Trophoblast cell (in vitro differentiated cells and primary cell): ENCODE measurements around the gene AFAP1L2.

Experiments
- DNase-seq, 2 donors: peaks; one replicate each; pipeline ENCODE4 v3.0.0-alpha.2; 2016
- H2AFZ ChIP-seq: 2 replicates; pipeline ENCODE4 v1.6.1; 2013; ENCODE audit warnings: low read length, moderate library complexity, mild to moderate bottlenecking; ENCODE audit not compliant: insufficient read depth, poor library complexity
- H2AK5ac ChIP-seq: 2 replicates; pipeline ENCODE4 v1.6.1; 2013; ENCODE audit warnings: mild to moderate bottlenecking, low read length
- H2BK120ac ChIP-seq: 2 replicates; pipeline ENCODE4 v1.6.1; 2013; ENCODE audit warnings: low read length, mild to moderate bottlenecking, moderate library complexity; ENCODE audit not compliant: insufficient read depth, poor library complexity
- H2BK12ac ChIP-seq: 2 replicates; pipeline ENCODE4 v1.6.1; 2013; ENCODE audit warnings: mild to moderate bottlenecking, low read length, moderate library complexity
- H2BK5ac ChIP-seq: 2 replicates; pipeline ENCODE4 v1.6.1; 2013; ENCODE audit warnings: low read length, low read depth, moderate library complexity, mild to moderate bottlenecking; ENCODE audit not compliant: poor library complexity
- H3K14ac ChIP-seq: 2 replicates; pipeline ENCODE4 v1.6.1; 2013; ENCODE audit warnings: mild to moderate bottlenecking, low read length
- H3K18ac ChIP-seq: 2 replicates; pipeline ENCODE4 v1.6.1; 2013; ENCODE audit warnings: mild to moderate bottlenecking, low read length
- H3K23ac ChIP-seq: 2 replicates; pipeline ENCODE4 v1.6.1; 2013; ENCODE audit warnings: low read length
- H3K27ac ChIP-seq: 2 replicates; pipeline ENCODE4 v1.5.1; 2013; ENCODE audit warnings: low read depth, mild to moderate bottlenecking, inconsistent platforms, low read length, moderate library complexity
- H3K27me3 ChIP-seq: 2 replicates; pipeline ENCODE4 v1.6.1; 2013; ENCODE audit warnings: inconsistent platforms, mild to moderate bottlenecking, low read length, moderate library complexity; ENCODE audit not compliant: insufficient read depth
- H3K36me3 ChIP-seq, 2 experiments: 1 replicate in 1 of 2; 2 replicates in 1 of 2; pipeline ENCODE4 v1.6.1; 2013; ENCODE audit warnings: low read length in 2 of 2, mild to moderate bottlenecking in 2 of 2, moderate library complexity in 1 of 2; ENCODE audit not compliant: insufficient read depth in 2 of 2, control insufficient read depth in 1 of 2
- H3K4ac ChIP-seq: 2 replicates; pipeline ENCODE4 v1.6.1; 2013; ENCODE audit warnings: low read depth, mild to moderate bottlenecking, low read length, moderate library complexity
- H3K4me1 ChIP-seq, 2 experiments: 1 replicate in 1 of 2; 2 replicates in 1 of 2; pipeline ENCODE4 v1.6.1; 2013; ENCODE audit warnings: low read length in 2 of 2, mild to moderate bottlenecking in 2 of 2, moderate library complexity in 1 of 2; ENCODE audit not compliant: insufficient read depth in 2 of 2, control insufficient read depth in 1 of 2
- H3K4me2 ChIP-seq: 2 replicates; pipeline ENCODE4 v1.6.1; 2013; ENCODE audit warnings: inconsistent platforms, mild to moderate bottlenecking, low read length, moderate library complexity
- H3K4me3 ChIP-seq: 2 replicates; pipeline ENCODE4 v1.5.1; 2013; ENCODE audit warnings: mild to moderate bottlenecking, low read depth, low read length, inconsistent platforms
- H3K79me1 ChIP-seq: one replicate; pipeline ENCODE4 v1.6.1; 2013; ENCODE audit warnings: low read length
- H3K79me2 ChIP-seq: 2 replicates; pipeline ENCODE4 v1.6.1; 2013; ENCODE audit warnings: low read length, mild to moderate bottlenecking; ENCODE audit not compliant: control insufficient read depth, insufficient read depth, poor library complexity
- H3K9ac ChIP-seq: 2 replicates; pipeline ENCODE4 v1.6.1; 2013; ENCODE audit warnings: mild to moderate bottlenecking, low read length
- H3K9me3 ChIP-seq: 2 replicates; pipeline ENCODE4 v1.6.1; 2013; ENCODE audit warnings: low read depth, mild to moderate bottlenecking, control low read depth, inconsistent platforms, low read length; ENCODE audit not compliant: insufficient read depth
- H4K12ac ChIP-seq: 2 replicates; pipeline ENCODE4 v1.6.1; 2013; ENCODE audit warnings: low read depth, mild to moderate bottlenecking, low read length, moderate library complexity
- H4K8ac ChIP-seq: 2 replicates; pipeline ENCODE4 v1.6.1; 2013; ENCODE audit warnings: low read depth, mild to moderate bottlenecking, low read length, moderate library complexity
- H4K91ac ChIP-seq: one replicate; pipeline ENCODE4 v1.6.1; 2013; ENCODE audit warnings: low read depth, mild to moderate bottlenecking, low read length, moderate library complexity
- WGBS: extraction: QIAGEN DNeasy Blood & Tissue Kit; methylation state at CpG from one replicate; pipeline ENCODE4 v1.1.7; 2013; ENCODE audit warnings: missing lambda C conversion rate; ENCODE audit not compliant: insufficient read length, insufficient coverage; ENCODE audit errors: extremely low coverage; 5-methylcytosine and 5-hydroxymethylcytosine counted together

The AFAP1L2 gene

DNA sequence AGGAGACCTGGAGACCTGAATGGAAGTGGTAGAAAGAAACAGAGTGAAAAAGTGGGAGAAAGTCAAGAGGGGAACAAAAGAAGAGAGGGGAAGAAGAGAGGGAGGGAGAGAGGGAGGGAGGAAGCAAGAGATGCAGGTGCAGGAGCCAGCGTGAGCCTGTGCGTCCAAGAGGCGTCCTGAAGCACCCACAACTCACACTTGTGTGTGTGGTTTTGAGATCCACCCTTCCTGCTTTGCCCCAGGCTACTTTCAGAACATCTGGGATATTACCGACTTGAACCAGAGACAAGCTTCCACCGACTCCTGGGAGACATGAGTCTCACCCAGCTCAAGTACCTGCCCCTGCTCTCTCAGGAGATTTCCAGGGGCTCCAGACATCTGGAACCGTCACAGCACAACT is 9.8 kb downstream of the AFAP1L2 start:
- no peak overlapping the region for H2BK120ac ChIP-seq
- no peak overlapping the region for H2BK12ac ChIP-seq
- DNase-seq, result no peak
- H3K36me3 ChIP-seq, result peaks cover 6 to 10% of the 10 kb centered on the region in 2 experiments
- peaks cover 35 to 48% of the 10 kb centered on the region in 2 experiments for H3K4me1 ChIP-seq
- H4K12ac ChIP-seq, result no peak overlapping the region
- no peaks in the 10 kb centered on the region for H3K9me3 ChIP-seq
- no peak overlapping the region for H3K23ac ChIP-seq
- H4K91ac ChIP-seq, result no peak overlapping the region
- H3K27me3 ChIP-seq, result no peaks in the 10 kb centered on the region
- H3K4me3 ChIP-seq, result no peak overlapping the region
- H3K27ac ChIP-seq, result no peak overlapping the region
- no peak overlapping the region for H2AK5ac ChIP-seq
- no peaks in the 10 kb centered on the region for H3K79me1 ChIP-seq
- WGBS, result no CpG with 5 or more reads among the region's 6 CpGs
- no peak overlapping the region for H2AFZ ChIP-seq
- H3K4ac ChIP-seq, result peak overlapping the region; percentile 36
- no peak overlapping the region for H3K4me2 ChIP-seq
- H3K18ac ChIP-seq, result no peak overlapping the region
- H3K79me2 ChIP-seq, result peaks cover 15% of the 10 kb centered on the region
- H2BK5ac ChIP-seq, result no peak overlapping the region
- H4K8ac ChIP-seq, result no peak overlapping the region
- H3K9ac ChIP-seq, result no peak overlapping the region
- H3K14ac ChIP-seq, result no peak overlapping the region

DNA sequence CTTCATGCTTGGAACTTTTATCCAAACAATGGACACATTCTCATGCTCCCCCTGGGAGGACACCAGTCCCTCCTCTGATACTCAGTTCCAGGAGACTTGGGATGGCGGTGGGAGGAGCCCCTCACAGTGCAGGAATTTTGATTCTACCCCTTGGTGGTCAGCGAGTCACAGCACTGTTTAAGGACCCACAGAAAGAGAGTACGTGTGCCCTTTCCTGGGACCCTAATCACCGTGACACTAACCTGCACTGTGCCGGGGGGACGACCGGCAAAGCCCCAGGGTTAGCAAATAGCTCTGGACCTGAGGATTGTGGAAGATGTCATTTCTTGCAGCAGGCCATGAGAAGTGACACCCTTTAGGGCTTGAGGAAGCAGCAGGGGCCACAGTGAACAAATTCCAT is 10.4 kb downstream of the AFAP1L2 start:
- no peak for DNase-seq
- Histone ChIP-seq H3K79me1 (no peaks in the 10 kb centered on the region), H3K4me1 (peaks cover 37 to 50% of the 10 kb centered on the region in 2 experiments), H3K27me3 (no peaks in the 10 kb centered on the region), H2AFZ (no peak overlapping the region), H4K8ac (no peak overlapping the region), H3K4me3 (no peak overlapping the region), H3K4ac (peak overlapping the region; percentile 3), H3K27ac (no peak overlapping the region), H3K23ac (no peak overlapping the region), H2AK5ac (no peak overlapping the region), H3K14ac (no peak overlapping the region), H3K79me2 (peaks cover 15% of the 10 kb centered on the region), H3K18ac (peak overlapping the region; percentile 3), H3K36me3 (peaks cover 6 to 10% of the 10 kb centered on the region in 2 experiments), H2BK12ac (no peak overlapping the region), H3K9ac (no peak overlapping the region), H4K91ac (no peak overlapping the region), H2BK5ac (no peak overlapping the region), H2BK120ac (no peak overlapping the region), H4K12ac (no peak overlapping the region), H3K9me3 (no peaks in the 10 kb centered on the region), H3K4me2 (no peak overlapping the region)
- WGBS, result no CpG with 5 or more reads among the region's 7 CpGs

DNA sequence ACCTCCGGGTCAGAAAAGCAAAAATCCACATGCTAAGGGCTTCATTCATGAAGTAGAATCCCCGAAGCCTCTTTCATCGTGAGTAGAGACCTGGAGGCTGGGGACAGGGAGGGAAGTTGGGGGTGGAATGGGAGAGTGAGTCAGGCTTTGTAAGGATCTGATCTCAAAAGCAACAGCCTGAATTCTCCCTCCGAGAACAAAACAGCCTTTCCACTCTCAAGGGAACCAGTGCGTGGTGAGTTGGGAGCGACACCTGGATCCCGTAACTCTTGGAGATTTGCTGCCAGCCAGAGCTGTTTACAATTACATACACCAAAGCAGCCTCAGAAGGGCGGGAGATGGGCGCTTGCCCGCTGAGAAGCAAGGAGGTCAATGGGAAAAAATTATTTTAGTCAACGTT is 10.8 kb downstream of the AFAP1L2 start:
- Histone ChIP-seq H3K4me1 (peaks cover 33 to 50% of the 10 kb centered on the region in 2 experiments), H4K12ac (no peak overlapping the region), H3K79me2 (peaks cover 13% of the 10 kb centered on the region), H3K23ac (no peak overlapping the region), H3K9me3 (no peaks in the 10 kb centered on the region), H2BK12ac (no peak overlapping the region), H3K36me3 (peaks cover 4 to 10% of the 10 kb centered on the region in 2 experiments), H3K14ac (no peak overlapping the region), H2BK120ac (no peak overlapping the region), H2AK5ac (no peak overlapping the region), H4K91ac (no peak overlapping the region), H2BK5ac (no peak overlapping the region), H3K4ac (peak overlapping the region; percentile 3), H3K9ac (no peak overlapping the region), H3K27me3 (no peaks in the 10 kb centered on the region), H2AFZ (no peak overlapping the region), H3K4me2 (no peak overlapping the region), H3K27ac (no peak overlapping the region), H3K4me3 (no peak overlapping the region), H3K79me1 (no peaks in the 10 kb centered on the region), H3K18ac (peak overlapping the region; percentile 10), H4K8ac (no peak overlapping the region)
- no CpG with 5 or more reads among the region's 11 CpGs for whole genome bisulfite sequencing
- DNase-seq, result peak; percentile 38 to 48

DNA sequence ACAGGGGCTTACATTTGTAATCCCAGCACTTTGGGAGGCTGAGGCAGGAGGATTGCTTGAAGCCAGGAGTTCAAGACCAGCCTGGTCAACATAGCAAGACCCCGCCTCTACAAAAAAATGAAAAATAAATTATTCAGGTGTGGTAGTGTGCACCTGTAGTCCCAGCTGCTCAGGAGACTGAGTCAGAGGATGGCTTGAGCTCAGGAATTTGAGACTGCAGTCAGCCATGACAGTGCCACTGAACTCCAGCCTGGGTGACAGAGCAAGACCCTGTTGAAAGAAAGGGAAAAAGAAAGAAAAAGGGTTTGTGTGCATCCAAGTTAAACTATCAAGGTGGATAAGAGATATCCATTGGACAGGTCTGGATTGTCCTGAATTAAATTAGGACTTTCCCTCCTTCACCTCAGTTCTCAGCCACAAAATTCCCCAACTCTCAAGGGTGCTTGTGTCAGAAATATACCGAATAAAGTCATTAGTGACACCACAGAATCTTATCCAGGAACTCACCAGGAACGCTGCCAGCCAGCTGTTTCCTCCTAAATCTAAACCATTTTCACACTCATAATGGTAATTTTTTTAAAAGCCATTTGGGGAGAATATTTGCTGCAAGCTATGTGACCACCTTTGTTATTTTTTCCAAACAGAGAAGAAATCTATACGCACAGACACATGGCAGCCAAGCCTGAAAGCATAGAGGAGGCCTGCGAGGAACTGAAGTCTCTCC is 12.0 kb downstream of the AFAP1L2 start:
- H3K23ac ChIP-seq, result no peak overlapping the region
- no peaks in the 10 kb centered on the region for H3K79me1 ChIP-seq
- no peak overlapping the region for H2AFZ ChIP-seq
- peaks cover 32 to 46% of the 10 kb centered on the region in 2 experiments for H3K4me1 ChIP-seq
- H3K9me3 ChIP-seq, result no peaks in the 10 kb centered on the region
- H4K12ac ChIP-seq, result no peak overlapping the region
- DNase-seq, result peak in 1 of 2 donors; percentile 19
- no peak overlapping the region for H3K9ac ChIP-seq
- no peak overlapping the region for H2AK5ac ChIP-seq
- H2BK5ac ChIP-seq, result no peak overlapping the region
- H3K36me3 ChIP-seq, result peaks cover 4 to 10% of the 10 kb centered on the region in 2 experiments
- no peak overlapping the region for H3K4ac ChIP-seq
- H2BK12ac ChIP-seq, result no peak overlapping the region
- WGBS, result no CpG with 5 or more reads among the region's 5 CpGs
- no peak overlapping the region for H2BK120ac ChIP-seq
- H3K27me3 ChIP-seq, result no peaks in the 10 kb centered on the region
- no peak overlapping the region for H3K14ac ChIP-seq
- H4K91ac ChIP-seq, result no peak overlapping the region
- H4K8ac ChIP-seq, result no peak overlapping the region
- H3K79me2 ChIP-seq, result peaks cover 13% of the 10 kb centered on the region
- H3K4me2 ChIP-seq, result no peak overlapping the region
- no peak overlapping the region for H3K18ac ChIP-seq
- no peak overlapping the region for H3K4me3 ChIP-seq
- H3K27ac ChIP-seq, result no peak overlapping the region
